CD14-positive monocyte (primary cell): ENCODE measurements around the gene NT5E. TPM values are rescaled to one million over a fixed set of nuclear protein-coding genes. Genes with fewer than 3 reads are reported as not detected.

ENCODE experiments used
- DNase-seq, 3 donors: peaks; one replicate each; pipeline ENCODE4 v3.0.0-alpha.2; 2011 to 2022
- H2AFZ ChIP-seq: 2 replicates; pipeline ENCODE4 v1.6.0; 2012; ENCODE audit warnings: mild to moderate bottlenecking, low read depth, low read length, inconsistent platforms; ENCODE audit not compliant: insufficient read depth, poor library complexity, severe bottlenecking
- H3K27ac ChIP-seq, 2 donors: 1 replicate in 1 of 2; 2 replicates in 1 of 2; pipeline ENCODE4 v1.5.1; 2012 to 2013; ENCODE audit warnings: low read length in 2 of 2, control low read depth in 1 of 2, inconsistent platforms in 1 of 2, low read depth in 1 of 2, mild to moderate bottlenecking in 1 of 2
- H3K27me3 ChIP-seq, 2 donors: one replicate each; pipeline versions ENCODE4 v1.6.0 to v1.6.1; 2011 to 2013; ENCODE audit warnings: low read length in 2 of 2; ENCODE audit not compliant: control insufficient read depth in 2 of 2, insufficient read depth in 2 of 2
- H3K36me3 ChIP-seq, 2 donors: replicated peaks in 1 of 2; 1 replicate in 1 of 2; 2 replicates in 1 of 2; pipeline versions ENCODE4 v1.5.1 to v1.6.1; 2012 to 2013; ENCODE audit warnings: low read length in 2 of 2, control low read depth in 1 of 2, inconsistent platforms in 1 of 2, mild to moderate bottlenecking in 1 of 2; ENCODE audit not compliant: insufficient read depth in 2 of 2, control insufficient read depth in 1 of 2
- H3K4me1 ChIP-seq, 2 donors: 1 replicate in 1 of 2; 2 replicates in 1 of 2; pipeline versions ENCODE4 v1.5.1 to v1.6.1; 2012 to 2013; ENCODE audit warnings: low read length in 2 of 2, control low read depth in 1 of 2, inconsistent platforms in 1 of 2, mild to moderate bottlenecking in 1 of 2, moderate library complexity in 1 of 2; ENCODE audit not compliant: insufficient read depth in 2 of 2, control insufficient read depth in 1 of 2
- H3K4me2 ChIP-seq: replicated peaks from 2 replicates; pipeline ENCODE3; 2012; ENCODE audit warnings: low read length, moderate library complexity, mild to moderate bottlenecking; ENCODE audit not compliant: poor library complexity, severe bottlenecking; ENCODE audit errors: extremely low read depth
- H3K4me3 ChIP-seq, 3 experiments: fragments of 200-600 bp in 1 of 3; sonication (generic) in 1 of 3; replicated peaks in 1 of 3; 1 replicate in 2 of 3; 2 replicates in 1 of 3; pipeline ENCODE4 v1.5.1; 2011 to 2013; ENCODE audit warnings: low read length in 3 of 3, mild to moderate bottlenecking in 3 of 3, control low read depth in 2 of 3, low read depth in 2 of 3, inconsistent platforms in 1 of 3, moderate library complexity in 1 of 3
- H3K79me2 ChIP-seq: 2 replicates; pipeline ENCODE4 v1.6.0; 2012; ENCODE audit warnings: mild to moderate bottlenecking, control low read depth, inconsistent platforms, low read length, moderate library complexity; ENCODE audit not compliant: insufficient read depth
- H3K9ac ChIP-seq: 2 replicates; pipeline ENCODE4 v1.6.0; 2017; ENCODE audit warnings: low read length, mild to moderate bottlenecking; ENCODE audit not compliant: insufficient read depth, poor library complexity, severe bottlenecking
- H3K9me3 ChIP-seq, 2 donors: replicated peaks in 1 of 2; 1 replicate in 1 of 2; 2 replicates in 1 of 2; pipeline versions ENCODE4 v1.5.1 to v1.6.1; 2012 to 2013; ENCODE audit warnings: low read length in 2 of 2, control low read depth in 1 of 2; ENCODE audit not compliant: control insufficient read depth in 1 of 2, insufficient read depth in 1 of 2
- H4K20me1 ChIP-seq: 2 replicates; pipeline ENCODE4 v1.6.0; 2012; ENCODE audit warnings: mild to moderate bottlenecking, low read length, control low read depth, moderate library complexity; ENCODE audit not compliant: insufficient read depth
- H3K27ac Mint-ChIP-seq, 7 donors: one replicate each; pipeline ENCODE4 v1.8.0; 2020; ENCODE audit warnings: mild to moderate bottlenecking in 7 of 7, mixed read lengths in 7 of 7, moderate library complexity in 6 of 7, inconsistent platforms in 2 of 7
- H3K27me3 Mint-ChIP-seq, 3 donors: one replicate each; pipeline ENCODE4 v1.8.0; 2021 to 2022; ENCODE audit warnings: low read depth in 3 of 3, mild to moderate bottlenecking in 3 of 3, mixed read lengths in 3 of 3, moderate library complexity in 3 of 3, inconsistent platforms in 1 of 3
- H3K36me3 Mint-ChIP-seq, 2 donors: one replicate each; pipeline ENCODE4 v1.8.0; 2020; ENCODE audit warnings: mixed read lengths in 2 of 2, inconsistent platforms in 1 of 2, mild to moderate bottlenecking in 1 of 2
- H3K4me1 Mint-ChIP-seq: one replicate; pipeline ENCODE4 v1.8.0; 2020; ENCODE audit warnings: mild to moderate bottlenecking, mixed read lengths
- H3K4me3 Mint-ChIP-seq, 2 donors: one replicate each; pipeline ENCODE4 v1.8.0; 2020; ENCODE audit warnings: mild to moderate bottlenecking in 2 of 2, mixed read lengths in 2 of 2, moderate library complexity in 1 of 2
- H3K9me3 Mint-ChIP-seq, 7 donors: one replicate each; pipeline ENCODE4 v1.8.0; 2020 to 2022; ENCODE audit warnings: mixed read lengths in 7 of 7, mild to moderate bottlenecking in 6 of 7, moderate library complexity in 6 of 7, inconsistent platforms in 2 of 7
- WGBS: methylation state at CpG from one replicate; pipeline ENCODE4 v1.1.5; 2013; ENCODE audit warnings: missing lambda C conversion rate; ENCODE audit not compliant: insufficient coverage; 5-methylcytosine and 5-hydroxymethylcytosine counted together
- intact Hi-C, 2 donors: fragments of 100-400 bp; cut with micrococcal nuclease; formaldehyde crosslinking; loops; one replicate each; pipeline versions ENCODE4 v1.15.0 to v1.15.1; 2023
- polyA plus RNA-seq, 3 donors: library from polyadenylated mRNA; depleted of rRNA in 1 of 3; unstranded in 2 of 3; stranded (reverse) in 1 of 3; fragments of 300-500 nt in 2 of 3; fragments of >200 nt in 1 of 3; fragmentation: Illumina TruSeq in 2 of 3; gene quantifications; 1 replicate in 2 of 3; 2 replicates in 1 of 3; pipeline ENCODE4 v1.2.3, GENCODE V29; 2012 to 2021
- TF ChIP-seq, protein P1 (sequence below): fragments of 200-600 bp; IDR thresholded peaks from one replicate; pipeline ENCODE4 v1.8.0; 2022; ENCODE audit warnings: antibody characterized with exemption, mild to moderate bottlenecking

Gene NT5E
- polyA plus RNA-seq, 3 donors: 0.14 to 0.18 TPM; not detected in 1

DNA sequence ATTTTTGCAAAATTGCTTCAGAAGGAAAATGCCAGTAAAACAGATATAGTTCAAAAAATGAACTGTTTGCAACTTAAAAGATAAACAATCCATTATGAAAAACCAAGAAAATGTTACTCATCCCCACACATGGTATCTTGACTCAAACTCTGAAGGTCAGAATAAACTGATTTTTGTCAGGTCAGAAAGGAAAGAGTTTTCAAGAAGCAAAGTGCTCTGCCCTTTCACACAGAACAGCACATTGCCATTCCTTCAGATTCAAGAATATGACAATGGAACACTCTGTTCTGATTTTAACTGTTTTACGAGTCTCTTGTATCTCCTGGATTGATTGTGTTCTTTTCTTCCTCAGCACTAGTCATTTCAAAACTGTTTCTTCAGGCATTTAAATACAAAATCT, 33.8 kb upstream of the NT5E start:
- no peak overlapping the region for H3K27ac Mint-ChIP-seq
- H3K36me3 ChIP-seq: no peaks in the 10 kb centered on the region
- WGBS: 100% methylated on average over 1 of the region's 1 CpG
- no peak overlapping the region for H3K27ac ChIP-seq
- intact Hi-C loops: no loop called here
- no peak for DNase-seq
- H3K4me1 Mint-ChIP-seq: peaks cover 4% of the 10 kb centered on the region
- no peak overlapping the region for H3K9ac ChIP-seq
- no peaks in the 10 kb centered on the region for H3K4me1 ChIP-seq
- peaks cover 0 to 3% (median 0%) of the 10 kb centered on the region in 7 donors for H3K9me3 Mint-ChIP-seq
- no peaks in the 10 kb centered on the region for H3K9me3 ChIP-seq
- TF ChIP-seq, protein P1, sequence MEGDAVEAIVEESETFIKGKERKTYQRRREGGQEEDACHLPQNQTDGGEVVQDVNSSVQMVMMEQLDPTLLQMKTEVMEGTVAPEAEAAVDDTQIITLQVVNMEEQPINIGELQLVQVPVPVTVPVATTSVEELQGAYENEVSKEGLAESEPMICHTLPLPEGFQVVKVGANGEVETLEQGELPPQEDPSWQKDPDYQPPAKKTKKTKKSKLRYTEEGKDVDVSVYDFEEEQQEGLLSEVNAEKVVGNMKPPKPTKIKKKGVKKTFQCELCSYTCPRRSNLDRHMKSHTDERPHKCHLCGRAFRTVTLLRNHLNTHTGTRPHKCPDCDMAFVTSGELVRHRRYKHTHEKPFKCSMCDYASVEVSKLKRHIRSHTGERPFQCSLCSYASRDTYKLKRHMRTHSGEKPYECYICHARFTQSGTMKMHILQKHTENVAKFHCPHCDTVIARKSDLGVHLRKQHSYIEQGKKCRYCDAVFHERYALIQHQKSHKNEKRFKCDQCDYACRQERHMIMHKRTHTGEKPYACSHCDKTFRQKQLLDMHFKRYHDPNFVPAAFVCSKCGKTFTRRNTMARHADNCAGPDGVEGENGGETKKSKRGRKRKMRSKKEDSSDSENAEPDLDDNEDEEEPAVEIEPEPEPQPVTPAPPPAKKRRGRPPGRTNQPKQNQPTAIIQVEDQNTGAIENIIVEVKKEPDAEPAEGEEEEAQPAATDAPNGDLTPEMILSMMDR: no peak
- H3K79me2 ChIP-seq: no peaks in the 10 kb centered on the region
- no peak overlapping the region for H3K4me3 Mint-ChIP-seq
- peaks cover 0 to 2% of the 10 kb centered on the region in 2 donors for H3K27me3 ChIP-seq
- H3K27me3 Mint-ChIP-seq: peaks cover 3 to 5% (median 3%) of the 10 kb centered on the region in 3 donors
- no peak overlapping the region for H3K4me3 ChIP-seq
- no peaks in the 10 kb centered on the region for H3K36me3 Mint-ChIP-seq
- no peak overlapping the region for H2AFZ ChIP-seq
- no peak overlapping the region for H3K4me2 ChIP-seq
- no peaks in the 10 kb centered on the region for H4K20me1 ChIP-seq

DNA sequence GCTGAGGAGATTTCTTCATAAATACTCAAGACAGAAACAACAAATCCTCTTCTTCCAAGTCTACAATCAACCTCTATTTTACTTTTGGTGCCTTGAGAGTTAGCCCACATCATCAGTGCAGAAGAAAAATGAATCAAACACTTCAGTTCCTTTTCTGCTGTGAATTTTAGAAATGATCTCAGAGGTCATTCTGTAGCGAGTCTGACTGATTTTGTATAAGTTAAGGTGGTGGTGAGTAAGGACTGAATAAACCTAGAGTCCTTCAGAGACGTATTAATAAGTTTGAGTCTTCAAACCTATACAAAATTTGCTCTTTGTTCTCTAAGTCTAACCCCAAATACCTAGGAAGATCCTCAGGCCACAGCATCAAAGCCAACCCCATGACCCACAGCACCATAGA, 33.1 kb upstream of the NT5E start:
- no peak overlapping the region for H3K9ac ChIP-seq
- TF ChIP-seq, protein P1: no peak
- no peak for DNase-seq
- H3K27me3 Mint-ChIP-seq: peaks cover 3 to 5% (median 3%) of the 10 kb centered on the region in 3 donors
- no peaks in the 10 kb centered on the region for H3K36me3 ChIP-seq
- H3K27me3 ChIP-seq: peaks cover 0 to 2% of the 10 kb centered on the region in 2 donors
- H3K27ac ChIP-seq: no peak overlapping the region
- WGBS: no CpG with 5 or more reads among the region's 2 CpGs
- H3K9me3 ChIP-seq: no peaks in the 10 kb centered on the region
- H3K4me1 Mint-ChIP-seq: peaks cover 4% of the 10 kb centered on the region
- no peak overlapping the region for H3K4me2 ChIP-seq
- H3K4me3 ChIP-seq: no peak overlapping the region
- H3K27ac Mint-ChIP-seq: no peak overlapping the region
- no peak overlapping the region for H2AFZ ChIP-seq
- intact Hi-C loops: no loop called here
- no peaks in the 10 kb centered on the region for H3K36me3 Mint-ChIP-seq
- no peaks in the 10 kb centered on the region for H4K20me1 ChIP-seq
- H3K4me1 ChIP-seq: no peaks in the 10 kb centered on the region
- no peak overlapping the region for H3K4me3 Mint-ChIP-seq
- no peaks in the 10 kb centered on the region for H3K79me2 ChIP-seq
- no peaks in the 10 kb centered on the region for H3K9me3 Mint-ChIP-seq
